Subcutaneous abdominal adipose tissue (tissue), 5 donors: ENCODE results near the gene LARGE1.

Experiments
- H3K27ac ChIP-seq: one replicate; pipeline ENCODE4 v1.7.0; 2013; ENCODE audit warnings: low read depth, mild to moderate bottlenecking, inconsistent platforms, low read length, moderate library complexity
- H3K27me3 ChIP-seq, 5 donors: one replicate each; pipeline ENCODE4 v1.7.0; 2013; ENCODE audit warnings: low read length in 5 of 5, inconsistent platforms in 1 of 5; ENCODE audit not compliant: control insufficient read depth in 5 of 5, insufficient read depth in 4 of 5
- H3K36me3 ChIP-seq, 5 donors: one replicate each; pipeline ENCODE4 v1.7.0; 2013; ENCODE audit warnings: low read length in 5 of 5; ENCODE audit not compliant: control insufficient read depth in 5 of 5, insufficient read depth in 5 of 5
- H3K4me1 ChIP-seq, 5 donors: one replicate each; pipeline ENCODE4 v1.7.0; 2013; ENCODE audit warnings: low read length in 5 of 5, mild to moderate bottlenecking in 3 of 5, moderate library complexity in 1 of 5; ENCODE audit not compliant: control insufficient read depth in 5 of 5, insufficient read depth in 5 of 5
- H3K4me3 ChIP-seq, 5 donors: one replicate each; pipeline ENCODE4 v1.7.0; 2013; ENCODE audit warnings: low read length in 5 of 5, low read depth in 1 of 5
- H3K9ac ChIP-seq, 5 donors: one replicate each; pipeline ENCODE4 v1.7.0; 2013; ENCODE audit warnings: low read length in 5 of 5, mild to moderate bottlenecking in 4 of 5, moderate library complexity in 3 of 5
- H3K9me3 ChIP-seq, 5 donors: one replicate each; pipeline ENCODE4 v1.7.0; 2013; ENCODE audit warnings: low read length in 5 of 5; ENCODE audit not compliant: control insufficient read depth in 5 of 5
- donor health status: healthy.
- donor health status: healthy.
- donor health status: healthy.
- donor health status: healthy.
- donor health status: healthy.

The LARGE1 gene

DNA sequence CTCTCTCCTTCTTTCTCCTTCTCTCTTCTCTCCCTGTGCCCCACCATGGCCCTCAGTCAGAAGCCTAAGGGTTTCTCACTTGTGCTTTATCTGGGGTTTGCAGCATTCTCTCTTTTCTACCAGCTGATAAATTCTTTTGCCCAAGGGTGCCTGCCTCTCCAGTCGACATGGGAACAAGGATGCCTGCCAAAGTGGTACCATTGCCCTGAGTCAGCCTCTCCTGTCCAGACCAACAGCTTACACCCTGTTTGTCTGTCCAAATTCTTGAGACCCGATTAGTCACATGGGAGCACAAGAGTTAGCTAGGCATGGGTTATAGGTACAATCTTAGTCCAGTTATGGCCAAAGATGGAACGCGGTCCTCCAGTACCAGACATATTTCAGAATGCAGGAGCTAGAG is 242.7 kb downstream of the LARGE1 start:
- Histone ChIP-seq H3K9me3 (no peaks in the 10 kb centered on the region), H3K27me3 (no peaks in the 10 kb centered on the region), H3K27ac (no peak overlapping the region), H3K9ac (no peak overlapping the region), H3K36me3 (no peaks in the 10 kb centered on the region), H3K4me1 (peaks cover 0 to 1% (median 0%) of the 10 kb centered on the region in 5 donors), H3K4me3 (no peak overlapping the region)

DNA sequence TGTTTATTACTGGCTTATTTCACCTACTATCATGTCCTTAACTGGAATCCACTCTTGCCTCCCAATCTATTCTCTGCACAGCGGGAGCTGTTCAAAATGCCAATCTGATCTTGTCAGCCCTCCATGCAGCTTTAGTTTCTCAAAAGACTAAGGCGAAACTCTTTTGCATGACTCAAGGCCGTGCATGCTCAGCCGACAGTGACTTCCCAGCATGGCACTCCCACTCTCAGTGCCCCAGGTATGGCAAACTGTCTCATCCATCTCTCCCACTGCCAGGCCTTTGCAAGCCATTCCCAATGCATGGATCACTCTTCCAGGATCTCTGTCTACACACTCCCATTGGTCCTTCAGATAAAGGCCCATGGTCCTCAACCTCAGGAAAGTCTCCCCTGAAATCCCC is 245.9 kb downstream of the LARGE1 start:
- Histone ChIP-seq H3K36me3 (no peaks in the 10 kb centered on the region), H3K4me3 (no peak overlapping the region), H3K9me3 (no peaks in the 10 kb centered on the region), H3K27ac (no peak overlapping the region), H3K27me3 (no peaks in the 10 kb centered on the region), H3K9ac (no peak overlapping the region), H3K4me1 (peaks cover 0 to 18% (median 0%) of the 10 kb centered on the region in 5 donors)

DNA sequence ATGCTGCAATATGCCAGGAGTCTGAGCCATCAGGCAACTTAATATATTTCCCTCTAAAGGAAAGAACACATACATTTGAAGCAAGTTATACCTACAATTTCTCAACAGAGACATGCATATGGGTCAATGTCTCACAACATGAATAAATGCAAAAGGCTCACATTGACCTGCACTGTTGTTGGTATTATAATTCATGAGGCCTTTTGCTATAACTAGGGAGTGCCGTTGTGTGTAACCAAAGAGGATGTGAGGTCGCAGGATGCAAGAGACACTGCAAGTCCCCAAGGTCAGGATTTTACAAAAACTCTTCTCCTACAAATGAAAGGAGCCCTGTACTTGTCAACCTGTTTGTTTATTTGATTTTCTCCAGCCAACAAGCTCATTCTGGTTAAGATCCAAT is 250.5 kb downstream of the LARGE1 start:
- no peak overlapping the region for H3K27ac ChIP-seq
- no peaks in the 10 kb centered on the region for H3K36me3 ChIP-seq
- no peaks in the 10 kb centered on the region for H3K9me3 ChIP-seq
- H3K4me3 ChIP-seq, result no peak overlapping the region
- H3K4me1 ChIP-seq, result peaks cover 0 to 32% (median 3%) of the 10 kb centered on the region in 5 donors
- H3K27me3 ChIP-seq, result no peaks in the 10 kb centered on the region
- no peak overlapping the region for H3K9ac ChIP-seq

- H3K9ac ChIP-seq, result no peak overlapping the region
- H3K4me1 ChIP-seq, result peaks cover 0 to 26% (median 3%) of the 10 kb centered on the region in 5 donors
- no peak overlapping the region for H3K4me3 ChIP-seq
- peaks cover 0 to 3% (median 0%) of the 10 kb centered on the region in 5 donors for H3K27me3 ChIP-seq
- H3K27ac ChIP-seq, result no peak overlapping the region
- H3K36me3 ChIP-seq, result no peaks in the 10 kb centered on the region
- no peaks in the 10 kb centered on the region for H3K9me3 ChIP-seq
Measured at GRCh38 chr22:33666961-33667619, 253.2 kb downstream of the LARGE1 start.

DNA sequence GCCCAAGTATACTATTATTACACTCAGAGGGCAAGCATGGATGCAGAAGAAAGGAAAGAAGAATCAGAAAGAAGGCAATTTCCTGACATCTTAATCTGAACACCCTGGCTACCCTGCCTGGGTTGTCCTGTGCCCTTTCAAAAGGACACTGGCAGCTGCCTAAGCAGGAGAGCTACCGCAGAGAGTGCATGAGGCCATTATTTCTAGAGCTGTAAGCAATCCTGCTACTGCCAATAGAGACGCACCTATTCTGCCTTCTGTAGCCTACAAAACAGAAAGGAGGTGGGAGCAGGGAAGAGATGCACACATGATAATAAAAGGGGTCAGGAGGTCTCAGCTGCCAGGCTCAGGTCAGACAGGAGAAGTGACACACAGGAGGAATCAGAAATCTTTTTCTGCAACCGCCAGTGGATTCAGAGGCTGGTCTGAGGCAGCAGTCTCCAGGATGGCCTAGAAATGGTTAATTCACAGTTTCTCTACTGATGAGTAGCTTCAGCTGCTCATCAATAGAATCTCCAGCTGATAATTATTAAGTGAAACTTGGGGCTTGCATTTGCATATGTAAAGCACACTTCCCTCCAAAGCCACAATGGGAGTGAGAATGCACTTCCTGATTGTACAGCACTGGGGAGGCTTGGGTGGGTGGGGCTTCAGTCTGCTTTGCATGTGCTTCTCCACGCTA is 253.9 kb downstream of the LARGE1 start:
- Histone ChIP-seq H3K9me3 (no peaks in the 10 kb centered on the region), H3K36me3 (no peaks in the 10 kb centered on the region), H3K4me3 (no peak overlapping the region), H3K4me1 (peaks cover 0 to 24% (median 3%) of the 10 kb centered on the region in 5 donors), H3K27me3 (peaks cover 0 to 5% (median 0%) of the 10 kb centered on the region in 5 donors), H3K27ac (no peak overlapping the region), H3K9ac (no peak overlapping the region)

DNA sequence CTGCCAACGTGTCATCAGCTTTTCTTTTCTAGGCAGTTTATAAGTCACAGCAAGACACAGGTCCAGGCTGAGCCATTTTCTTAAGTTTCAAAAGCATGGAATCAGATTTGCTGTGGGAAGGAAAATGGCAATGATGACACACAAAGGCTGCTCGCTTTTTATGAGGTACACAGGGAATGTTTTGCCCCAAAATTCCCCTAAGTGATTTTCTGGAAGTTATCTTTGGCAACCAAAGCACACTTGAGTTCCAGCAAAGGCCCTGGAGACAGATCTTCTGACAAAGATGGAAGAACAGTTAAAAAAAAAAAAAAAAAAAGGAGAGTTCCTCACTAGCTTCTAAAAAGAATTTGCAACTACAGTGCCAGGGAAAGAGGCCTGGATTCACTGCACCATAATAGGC is 260.8 kb downstream of the LARGE1 start:
- peak overlapping the region; percentile 12 to 63 (median 49) for H3K9ac ChIP-seq
- peak overlapping the region; percentile 94 for H3K27ac ChIP-seq
- H3K4me3 ChIP-seq, result no peak overlapping the region
- peaks cover 13 to 30% (median 24%) of the 10 kb centered on the region in 5 donors for H3K4me1 ChIP-seq
- peaks cover 0 to 6% (median 0%) of the 10 kb centered on the region in 5 donors for H3K27me3 ChIP-seq
- H3K36me3 ChIP-seq, result no peaks in the 10 kb centered on the region
- H3K9me3 ChIP-seq, result peaks cover 0 to 4% (median 0%) of the 10 kb centered on the region in 5 donors

GRCh38 chr22:33658775-33659174 is 261.5 kb downstream of the LARGE1 start:
- Histone ChIP-seq H3K9me3 (peaks cover 0 to 4% (median 0%) of the 10 kb centered on the region in 5 donors), H3K27ac (peak overlapping the region; percentile 94), H3K27me3 (peaks cover 0 to 6% (median 0%) of the 10 kb centered on the region in 5 donors), H3K9ac (peak overlapping the region; percentile 12 to 63 (median 49)), H3K4me3 (no peak overlapping the region), H3K4me1 (peaks cover 13 to 32% (median 25%) of the 10 kb centered on the region in 5 donors), H3K36me3 (no peaks in the 10 kb centered on the region)

DNA sequence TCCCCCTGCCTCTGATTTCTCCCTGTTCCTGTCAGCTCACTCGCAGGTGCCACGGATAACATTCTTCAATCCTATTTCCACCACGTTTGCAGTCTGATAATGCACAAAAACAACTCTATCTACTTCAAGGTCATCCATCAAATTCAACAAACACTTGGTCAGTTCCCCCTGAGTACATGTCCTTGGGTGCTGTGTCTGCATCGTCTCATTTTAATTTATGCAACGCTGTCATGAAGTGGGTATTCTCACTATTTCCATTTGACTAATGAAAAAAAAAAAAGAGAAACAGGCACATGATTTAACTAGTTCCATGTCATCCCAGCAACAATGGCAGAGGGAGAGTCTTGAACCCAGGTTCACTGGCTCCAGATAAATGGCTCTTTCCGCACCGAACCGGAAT is 262.6 kb downstream of the LARGE1 start:
- H3K9me3 ChIP-seq, result peaks cover 0 to 4% (median 0%) of the 10 kb centered on the region in 5 donors
- no peak overlapping the region for H3K9ac ChIP-seq
- H3K27me3 ChIP-seq, result peaks cover 0 to 6% (median 0%) of the 10 kb centered on the region in 5 donors
- H3K4me3 ChIP-seq, result no peak overlapping the region
- H3K4me1 ChIP-seq, result peaks cover 13 to 33% (median 25%) of the 10 kb centered on the region in 5 donors
- H3K36me3 ChIP-seq, result no peaks in the 10 kb centered on the region
- no peak overlapping the region for H3K27ac ChIP-seq

GRCh38 chr22:33656808-33657628 is 263.3 kb downstream of the LARGE1 start:
- Histone ChIP-seq H3K9ac (no peak overlapping the region), H3K36me3 (no peaks in the 10 kb centered on the region), H3K4me1 (peaks cover 13 to 33% (median 25%) of the 10 kb centered on the region in 5 donors), H3K27me3 (peaks cover 0 to 2% (median 0%) of the 10 kb centered on the region in 5 donors), H3K27ac (no peak overlapping the region), H3K4me3 (no peak overlapping the region), H3K9me3 (peaks cover 0 to 4% (median 0%) of the 10 kb centered on the region in 5 donors)
